Activated B cell treated with CpG ODN at 0.5 μM for 24 hours (primary cell): ENCODE data around the gene POLR3C. TPM values are rescaled to one million over a fixed set of nuclear protein-coding genes. Genes with fewer than 3 reads are reported as not detected.

Source experiments
- ATAC-seq: fragments of 200-7000 bp; cut with Tn5 transposase; one replicate; pipeline ENCODE4 v1.10.0; 2021; ENCODE audit warnings: low read depth, mild to moderate bottlenecking, moderate library complexity
- CTCF ChIA-PET: fragments of 350-600 bp; sonication (Branson Sonifier 250); formaldehyde crosslinking; loops from one replicate; lab custom pipeline; 2021; ENCODE audit warnings: antibody characterized with exemption; lab: Charles Lee
- POLR2A ChIA-PET: fragments of 350-600 bp; sonication (Branson Sonifier 250); formaldehyde crosslinking; loops from one replicate; lab custom pipeline; 2021; ENCODE audit warnings: antibody characterized with exemption; lab: Charles Lee
- DNase-seq: peaks from one replicate; pipeline ENCODE4 v3.0.0; 2022
- H3K27ac Mint-ChIP-seq: one replicate; pipeline ENCODE4 v1.8.0; 2020; ENCODE audit warnings: mixed read lengths
- H3K27me3 Mint-ChIP-seq: one replicate; pipeline ENCODE4 v1.8.0; 2021; ENCODE audit warnings: mixed read lengths
- H3K36me3 Mint-ChIP-seq: one replicate; pipeline ENCODE4 v1.8.0; 2021; ENCODE audit warnings: low read depth, mixed read lengths
- H3K4me1 Mint-ChIP-seq: one replicate; pipeline ENCODE4 v1.8.0; 2021; ENCODE audit warnings: mixed read lengths
- H3K4me3 Mint-ChIP-seq: one replicate; pipeline ENCODE4 v1.8.0; 2020; ENCODE audit warnings: mild to moderate bottlenecking, mixed read lengths
- H3K9me3 Mint-ChIP-seq: one replicate; pipeline ENCODE4 v1.8.0; 2020; ENCODE audit warnings: mixed read lengths
- intact Hi-C: fragments of 100-400 bp; cut with micrococcal nuclease; formaldehyde crosslinking; loops from one replicate; pipeline ENCODE4 v1.15.1; 2024
- total RNA-seq: library from RNA; stranded (reverse); gene quantifications from 2 replicates; pipeline ENCODE4 v1.2.3, GENCODE V29; 2022
- TF ChIP-seq, protein P1 (sequence below): fragments of 200-600 bp; IDR thresholded peaks from one replicate; pipeline ENCODE4 v1.8.0; 2022; ENCODE audit warnings: antibody characterized with exemption, mild to moderate bottlenecking

The POLR3C gene
- total RNA-seq, 1 donor from 2014 or later: 51.2 TPM

DNA sequence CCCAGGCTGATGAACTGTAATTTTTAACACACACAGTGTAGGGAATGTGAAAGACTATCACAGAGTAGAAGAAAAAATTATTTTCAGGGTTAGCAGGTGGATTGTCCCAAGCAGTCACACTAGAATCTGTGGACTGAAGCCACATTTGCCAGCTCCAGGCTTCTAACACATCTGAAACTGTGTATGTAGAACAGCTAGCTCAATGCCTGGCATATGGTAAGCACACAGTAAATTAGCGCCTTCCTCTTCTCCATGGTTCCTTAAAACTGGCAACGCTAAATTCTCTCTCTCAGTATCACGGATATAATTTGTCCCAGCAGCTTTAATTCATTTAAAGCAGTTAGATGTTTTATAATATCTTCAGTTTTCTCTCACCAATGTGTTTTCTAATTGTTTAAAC, 19.0 kb downstream of the POLR3C start:
- DNase-seq (no peak), ATAC-seq (no peak)
- Mint-ChIP-seq H3K4me3 (no peak overlapping the region), H3K9me3 (no peaks in the 10 kb centered on the region), H3K36me3 (peaks cover 46% of the 10 kb centered on the region), H3K27me3 (no peaks in the 10 kb centered on the region), H3K27ac (no peak overlapping the region), H3K4me1 (peaks cover 8% of the 10 kb centered on the region)
- CTCF ChIA-PET: interaction anchor here (1.2 to 5.4 kb wide), 2 partner anchors 16 to 48 kb away, joined by 3 to 98 read pairs; partner anchors contain the start of gene PIAS3
- POLR2A ChIA-PET: no interaction called here
- TF ChIP-seq, protein P1, sequence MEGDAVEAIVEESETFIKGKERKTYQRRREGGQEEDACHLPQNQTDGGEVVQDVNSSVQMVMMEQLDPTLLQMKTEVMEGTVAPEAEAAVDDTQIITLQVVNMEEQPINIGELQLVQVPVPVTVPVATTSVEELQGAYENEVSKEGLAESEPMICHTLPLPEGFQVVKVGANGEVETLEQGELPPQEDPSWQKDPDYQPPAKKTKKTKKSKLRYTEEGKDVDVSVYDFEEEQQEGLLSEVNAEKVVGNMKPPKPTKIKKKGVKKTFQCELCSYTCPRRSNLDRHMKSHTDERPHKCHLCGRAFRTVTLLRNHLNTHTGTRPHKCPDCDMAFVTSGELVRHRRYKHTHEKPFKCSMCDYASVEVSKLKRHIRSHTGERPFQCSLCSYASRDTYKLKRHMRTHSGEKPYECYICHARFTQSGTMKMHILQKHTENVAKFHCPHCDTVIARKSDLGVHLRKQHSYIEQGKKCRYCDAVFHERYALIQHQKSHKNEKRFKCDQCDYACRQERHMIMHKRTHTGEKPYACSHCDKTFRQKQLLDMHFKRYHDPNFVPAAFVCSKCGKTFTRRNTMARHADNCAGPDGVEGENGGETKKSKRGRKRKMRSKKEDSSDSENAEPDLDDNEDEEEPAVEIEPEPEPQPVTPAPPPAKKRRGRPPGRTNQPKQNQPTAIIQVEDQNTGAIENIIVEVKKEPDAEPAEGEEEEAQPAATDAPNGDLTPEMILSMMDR: no peak
- intact Hi-C loops: loop anchor here (2.0 kb wide), 1 partner anchor 18 kb away; the partner anchor contains the start of genes POLR3C and RNF115

DNA sequence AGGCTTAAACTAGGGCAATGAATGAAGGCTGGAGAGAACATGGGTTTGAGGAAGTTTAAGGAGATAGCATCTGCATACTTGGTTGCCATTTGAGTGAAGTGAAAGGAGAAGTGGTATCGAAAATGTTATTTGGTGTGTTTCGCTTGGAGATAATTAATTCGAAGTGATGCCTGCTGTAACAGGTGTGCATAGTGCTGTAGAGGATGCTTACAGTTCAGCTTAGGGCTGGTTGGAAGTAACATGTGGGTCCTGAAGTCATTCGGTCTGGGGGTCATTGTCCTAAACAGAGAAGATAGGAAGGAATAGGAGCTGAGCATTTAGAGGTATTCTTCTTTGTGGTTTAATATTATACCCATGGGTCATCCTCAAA, 21.1 kb downstream of the POLR3C start:
- POLR2A ChIA-PET: interaction anchor here (0.5 to 5.4 kb wide), 28 partner anchors 9 to 564 kb away, joined by 3 to 151 read pairs (median 6); partner anchors contain the start of genes ANKRD34A, ANKRD35, LIX1L and PEX11B
- CTCF ChIA-PET: interaction anchor here (0.6 to 5.4 kb wide), 30 partner anchors 10 to 192 kb away, joined by 3 to 98 read pairs (median 5); partner anchors contain the start of genes ANKRD35, ITGA10, LIX1L and PEX11B

DNA sequence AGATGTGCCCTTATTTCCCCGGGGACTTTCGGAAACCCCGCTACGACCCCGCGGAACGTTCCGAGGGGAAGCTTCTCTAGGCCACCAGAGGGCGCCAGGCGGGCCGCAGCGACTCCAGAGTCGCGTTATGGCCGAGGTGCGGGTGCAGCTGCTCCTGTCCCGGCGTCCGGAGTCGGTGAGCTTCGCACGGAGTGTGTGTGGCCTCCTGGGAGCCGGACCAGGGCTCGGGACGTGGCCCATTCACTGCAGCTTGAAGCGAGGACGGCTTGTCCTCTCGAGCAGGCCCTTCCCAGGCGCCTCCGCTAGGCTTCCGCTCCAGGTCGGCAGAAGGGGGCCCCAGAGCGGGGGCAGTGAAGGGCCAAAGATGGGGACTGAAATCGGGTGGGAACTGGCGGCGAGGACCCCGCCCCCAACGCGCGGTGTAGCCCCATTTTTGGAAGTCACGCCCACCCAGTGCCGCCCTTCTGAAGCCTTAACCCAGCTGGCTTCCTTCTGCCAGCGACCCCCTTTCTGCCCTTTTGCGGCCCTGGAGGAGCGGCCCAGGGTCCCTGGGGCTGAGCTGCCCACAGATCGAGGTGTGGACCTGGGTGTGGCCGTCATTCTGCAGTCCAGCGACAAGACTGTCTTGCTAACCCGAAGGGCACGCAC, 21.6 kb downstream of the POLR3C start, which contains the start of gene NUDT17:
Gene NUDT17, plus strand, starts transcription at position 117 of the 648 bp plus-strand sequence. Its CDS starts 11 bp downstream, at position 128.
- H3K9me3 Mint-ChIP-seq: no peaks in the 10 kb centered on the region
- H3K36me3 Mint-ChIP-seq: peaks cover 36% of the 10 kb centered on the region
- TF ChIP-seq, protein P1: peak; percentile 64
- ATAC-seq (peak; percentile 69), DNase-seq (peak; percentile 71)
- CTCF ChIA-PET: interaction anchor here (0.7 to 5.4 kb wide), 28 partner anchors 9 to 191 kb away, joined by 3 to 98 read pairs (median 6); partner anchors contain the start of genes ANKRD35, ITGA10, LIX1L and PEX11B
- H3K27me3 Mint-ChIP-seq: no peaks in the 10 kb centered on the region
- POLR2A ChIA-PET: interaction anchor here (0.5 to 5.4 kb wide), 28 partner anchors 9 to 565 kb away, joined by 3 to 151 read pairs (median 6); partner anchors contain the start of genes ANKRD34A, ANKRD35, LIX1L and PEX11B
- intact Hi-C loops: loop anchor here (1.0 kb wide), 3 partner anchors 14 to 168 kb away; partner anchors contain the start of genes ITGA10 and PIAS3
- no peak within 1 kb of the TSS for H3K4me3 Mint-ChIP-seq
- H3K27ac Mint-ChIP-seq: no peak within 1 kb of the TSS
- peaks cover 8% of the 10 kb centered on the region for H3K4me1 Mint-ChIP-seq

More for the DNA sequence above, 21.1 kb downstream of the POLR3C start:
- ATAC-seq (peak; percentile 86), DNase-seq (no peak)
- peaks cover 8% of the 10 kb centered on the region for H3K4me1 Mint-ChIP-seq
- H3K9me3 Mint-ChIP-seq: no peaks in the 10 kb centered on the region
- intact Hi-C loops: loop anchor here (1.0 kb wide), 3 partner anchors 14 to 168 kb away; partner anchors contain the start of genes ITGA10 and PIAS3
- no peaks in the 10 kb centered on the region for H3K27me3 Mint-ChIP-seq
- TF ChIP-seq, protein P1: no peak
- H3K36me3 Mint-ChIP-seq: peaks cover 36% of the 10 kb centered on the region
- H3K4me3 Mint-ChIP-seq: no peak overlapping the region
- no peak overlapping the region for H3K27ac Mint-ChIP-seq

DNA sequence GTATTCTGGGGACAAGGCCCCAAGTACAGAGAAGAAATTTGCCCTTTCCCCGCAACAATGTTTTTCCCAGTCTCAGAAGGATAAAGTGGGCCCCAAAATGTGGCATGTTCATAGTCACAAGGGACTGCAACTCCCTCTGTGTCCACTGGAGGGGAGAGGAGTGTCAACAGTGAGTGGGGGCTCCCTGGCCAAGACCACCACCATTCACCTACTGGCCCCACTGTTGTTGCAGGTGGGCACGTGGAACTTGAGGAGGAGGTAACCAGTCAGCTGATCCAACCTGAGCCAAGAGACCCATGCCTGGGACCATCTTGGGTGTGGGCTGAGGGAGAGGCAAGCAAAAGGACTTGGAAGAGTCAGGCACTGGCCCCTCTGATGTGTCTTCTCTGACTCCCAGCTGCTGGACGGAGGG, 22.2 kb downstream of the POLR3C start:
- ChIA-PET POLR2A (interaction anchor here (0.9 to 5.4 kb wide), 14 partner anchors 12 to 565 kb away, joined by 3 to 151 read pairs (median 10); partner anchors contain the start of genes ANKRD34A, ANKRD35, LIX1L and PEX11B), CTCF (interaction anchor here (0.7 to 5.4 kb wide), 15 partner anchors 9 to 186 kb away, joined by 3 to 98 read pairs (median 10); partner anchors contain the start of genes ITGA10, PEX11B, PIAS3 and RBM8A)
- H3K36me3 Mint-ChIP-seq: peaks cover 36% of the 10 kb centered on the region
- DNase-seq (no peak), ATAC-seq (no peak)
- peaks cover 8% of the 10 kb centered on the region for H3K4me1 Mint-ChIP-seq
- TF ChIP-seq, protein P1: no peak
- no peak overlapping the region for H3K27ac Mint-ChIP-seq
- no peaks in the 10 kb centered on the region for H3K9me3 Mint-ChIP-seq
- H3K27me3 Mint-ChIP-seq: no peaks in the 10 kb centered on the region
- H3K4me3 Mint-ChIP-seq: no peak overlapping the region
- intact Hi-C loops: no loop called here
